H1 (cell line): ENCODE measurements around the gene POLR2C. TPM values are rescaled to one million over a fixed set of nuclear protein-coding genes. Genes with fewer than 3 reads are reported as not detected.

Experiments used
- CTCF ChIA-PET: fragments of 300-600 bp; sonication (Branson Sonifier 250); formaldehyde crosslinking; loops from one replicate; lab custom pipeline; 2021; ENCODE audit not compliant: partially characterized antibody; lab: Charles Lee
- POLR2A ChIA-PET: fragments of 300-600 bp; sonication (Branson Sonifier 250); formaldehyde crosslinking; loops from one replicate; lab custom pipeline; 2021; ENCODE audit warnings: inconsistent platforms; ENCODE audit not compliant: partially characterized antibody; lab: Charles Lee
- DNase-seq, 2 experiments: peaks; one replicate each; pipeline versions ENCODE4 v3.0.0 to v3.0.0-alpha.2; 2010 to 2022; ENCODE audit warnings: low spot score in 2 of 2, low read depth in 1 of 2, mixed read lengths in 1 of 2
- FAIRE-seq: peaks from 2 replicates; lab custom pipeline; 2011; peaks lifted over from hg19 to GRCh38; lab: Jason Lieb, UNC
- H2AFZ ChIP-seq: 2 replicates; pipeline ENCODE4 v1.8.1; 2012; ENCODE audit warnings: low read length, inconsistent platforms
- H2AK5ac ChIP-seq: 2 replicates; pipeline ENCODE4 v1.6.1; 2013; ENCODE audit warnings: low read depth, low read length
- H2BK120ac ChIP-seq: replicated peaks from 2 replicates; pipeline ENCODE3; 2013; ENCODE audit warnings: low read depth, low read length, inconsistent platforms
- H2BK12ac ChIP-seq: 2 replicates; pipeline ENCODE4 v1.6.1; 2013; ENCODE audit warnings: low read depth, low read length
- H2BK15ac ChIP-seq: 2 replicates; pipeline ENCODE4 v1.6.1; 2013; ENCODE audit warnings: low read length
- H2BK20ac ChIP-seq: 2 replicates; pipeline ENCODE4 v1.6.1; 2013; ENCODE audit warnings: low read length
- H2BK5ac ChIP-seq: 2 replicates; pipeline ENCODE4 v1.6.1; 2013; ENCODE audit warnings: low read depth, low read length
- H3K14ac ChIP-seq: 2 replicates; pipeline ENCODE4 v1.6.1; 2013; ENCODE audit warnings: inconsistent platforms; ENCODE audit not compliant: insufficient read length
- H3K18ac ChIP-seq: 2 replicates; pipeline ENCODE4 v1.6.1; 2013; ENCODE audit warnings: low read length; ENCODE audit errors: extremely low read depth
- H3K23ac ChIP-seq: 2 replicates; pipeline ENCODE4 v1.6.1; 2013; ENCODE audit warnings: inconsistent platforms; ENCODE audit not compliant: insufficient read length
- H3K23me2 ChIP-seq: 2 replicates; pipeline ENCODE4 v1.6.1; 2013; ENCODE audit warnings: low read depth, low read length
- H3K27ac ChIP-seq: 2 replicates; pipeline ENCODE4 v1.6.1; 2011; ENCODE audit warnings: low read depth, low read length, inconsistent platforms
- H3K27me3 ChIP-seq, 4 experiments: replicated peaks in 1 of 4; 1 replicate in 1 of 4; 2 replicates in 3 of 4; pipeline versions ENCODE4 v1.6.1 to v1.8.1; 2011 to 2013; ENCODE audit warnings: low read length in 3 of 4, mild to moderate bottlenecking in 3 of 4, inconsistent platforms in 2 of 4, mixed read lengths in 2 of 4, moderate library complexity in 1 of 4; ENCODE audit not compliant: control insufficient read depth in 3 of 4, insufficient read depth in 3 of 4; ENCODE audit errors: extremely low read depth in 1 of 4
- H3K36me3 ChIP-seq, 4 experiments: 2 replicates each; pipeline versions ENCODE4 v1.6.1 to v1.8.1; 2011 to 2013; ENCODE audit warnings: mild to moderate bottlenecking in 4 of 4, low read length in 3 of 4, moderate library complexity in 2 of 4, control low read depth in 1 of 4, inconsistent platforms in 1 of 4; ENCODE audit not compliant: insufficient read depth in 4 of 4, control insufficient read depth in 2 of 4
- H3K4ac ChIP-seq: replicated peaks from 2 replicates; pipeline ENCODE3; 2013; ENCODE audit warnings: low read length, low read depth, mixed read lengths, inconsistent platforms; ENCODE audit not compliant: insufficient read length
- H3K4me1 ChIP-seq, 4 experiments: replicated peaks in 1 of 4; 1 replicate in 1 of 4; 2 replicates in 3 of 4; pipeline versions ENCODE4 v1.6.1 to v1.8.1; 2011 to 2013; ENCODE audit warnings: low read length in 3 of 4, inconsistent platforms in 2 of 4, mixed read lengths in 1 of 4; ENCODE audit not compliant: insufficient read depth in 4 of 4, control insufficient read depth in 3 of 4
- H3K4me2 ChIP-seq, 2 experiments: 2 replicates each; pipeline versions ENCODE4 v1.6.1 to v1.8.1; 2011 to 2013; ENCODE audit warnings: low read depth in 2 of 2, low read length in 2 of 2, control low read depth in 1 of 2, inconsistent platforms in 1 of 2, mild to moderate bottlenecking in 1 of 2; ENCODE audit not compliant: insufficient read depth in 1 of 2
- H3K4me3 ChIP-seq, 4 experiments: fragments of 200-600, 300-600 bp in 1 of 4; sonication (generic), shearing (Covaris generic), sonication (Bioruptor Twin) in 1 of 4; 2 replicates each; pipeline versions ENCODE4 v1.5.1 to v1.8.1; 2011 to 2016; ENCODE audit warnings: low read length in 4 of 4, low read depth in 3 of 4, control low read depth in 2 of 4, inconsistent platforms in 2 of 4, mild to moderate bottlenecking in 2 of 4, mixed read lengths in 1 of 4, moderate library complexity in 1 of 4; ENCODE audit not compliant: insufficient read depth in 2 of 4; ENCODE audit errors: extremely low read depth in 1 of 4
- H3K56ac ChIP-seq: replicated peaks from 2 replicates; pipeline ENCODE3; 2013; ENCODE audit warnings: low read depth, mild to moderate bottlenecking, mixed read lengths, low read length, inconsistent platforms; ENCODE audit not compliant: insufficient read length
- H3K79me1 ChIP-seq: 2 replicates; pipeline ENCODE4 v1.6.1; 2013; ENCODE audit warnings: low read depth, low read length, control low read depth
- H3K79me2 ChIP-seq, 2 experiments: 2 replicates each; pipeline versions ENCODE4 v1.6.1 to v1.8.1; 2012 to 2013; ENCODE audit warnings: low read length in 2 of 2, mild to moderate bottlenecking in 2 of 2, inconsistent platforms in 1 of 2; ENCODE audit not compliant: insufficient read depth in 2 of 2, control insufficient read depth in 1 of 2
- H3K9ac ChIP-seq, 4 experiments: replicated peaks in 1 of 4; 1 replicate in 1 of 4; 2 replicates in 3 of 4; pipeline versions ENCODE4 v1.6.1 to v1.8.1; 2011 to 2013; ENCODE audit warnings: low read depth in 3 of 4, low read length in 3 of 4, control low read depth in 2 of 4, mild to moderate bottlenecking in 2 of 4, moderate library complexity in 2 of 4, inconsistent platforms in 1 of 4; ENCODE audit errors: extremely low read depth in 1 of 4
- H3K9me3 ChIP-seq, 2 experiments: 2 replicates each; pipeline versions ENCODE4 v1.6.1 to v1.8.1; 2012 to 2013; ENCODE audit warnings: mild to moderate bottlenecking in 2 of 2, moderate library complexity in 2 of 2, control low read depth in 1 of 2, inconsistent platforms in 1 of 2, low read depth in 1 of 2, low read length in 1 of 2, mixed read lengths in 1 of 2; ENCODE audit not compliant: insufficient read depth in 2 of 2
- H4K20me1 ChIP-seq, 2 experiments: replicated peaks in 1 of 2; 2 replicates each; pipeline versions ENCODE3 to v1.8.1; 2011 to 2013; ENCODE audit warnings: inconsistent platforms in 2 of 2, low read length in 2 of 2, mild to moderate bottlenecking in 1 of 2; ENCODE audit not compliant: insufficient read depth in 2 of 2, control insufficient read depth in 1 of 2
- H4K5ac ChIP-seq: 2 replicates; pipeline ENCODE4 v1.6.1; 2013; ENCODE audit warnings: low read length, low read depth, mixed read lengths, inconsistent platforms; ENCODE audit not compliant: insufficient read length
- H4K8ac ChIP-seq: 2 replicates; pipeline ENCODE4 v1.8.0; 2013; ENCODE audit warnings: mild to moderate bottlenecking, moderate library complexity, low read length, inconsistent platforms; ENCODE audit not compliant: insufficient read depth; ENCODE audit errors: extremely low read depth
- H4K91ac ChIP-seq: replicated peaks from 2 replicates; pipeline ENCODE3; 2013; ENCODE audit warnings: low read length, mixed read lengths, inconsistent platforms; ENCODE audit not compliant: insufficient read length
- CBX8 ChIP-seq: fragments of 300-800, 300-1000 bp; sonication (generic); IDR thresholded peaks from 2 replicates; pipeline ENCODE4 v1.7.1; 2016; ENCODE audit warnings: low read depth, low read length, borderline replicate concordance
- CHD1 ChIP-seq: IDR thresholded peaks from 2 replicates; pipeline ENCODE4 v1.6.1; 2012; ENCODE audit warnings: low read depth, low read length, improper control_type of control experiment
- GTF2F1 ChIP-seq: IDR thresholded peaks from 2 replicates; pipeline ENCODE4 v1.6.1; 2012; ENCODE audit warnings: low read depth, low read length, improper control_type of control experiment, borderline replicate concordance
- KDM4A ChIP-seq: IDR thresholded peaks from one replicate; pipeline ENCODE4 v1.7.1; 2012; ENCODE audit warnings: low read depth, mild to moderate bottlenecking, moderate library complexity, low read length, inconsistent platforms; ENCODE audit not compliant: severe bottlenecking
- MAX ChIP-seq: IDR thresholded peaks from 2 replicates; pipeline ENCODE4 v1.6.1; 2012; ENCODE audit warnings: inconsistent platforms
- NRF1 ChIP-seq: IDR thresholded peaks from 2 replicates; pipeline ENCODE4 v1.6.1; 2011; ENCODE audit warnings: mild to moderate bottlenecking, low read depth, low read length, improper control_type of control experiment
- RAD21 ChIP-seq, 2 experiments: IDR thresholded peaks in 1 of 2; conservative IDR thresholded peaks in 1 of 2; 2 replicates each; pipeline ENCODE4 v1.6.1; 2011; ENCODE audit warnings: low read depth in 2 of 2, low read length in 2 of 2, improper control_type of control experiment in 1 of 2, inconsistent platforms in 1 of 2, mild to moderate bottlenecking in 1 of 2, moderate library complexity in 1 of 2
- SIN3A ChIP-seq, 2 experiments: IDR thresholded peaks in 1 of 2; conservative IDR thresholded peaks in 1 of 2; 2 replicates each; pipeline ENCODE4 v1.6.1; 2011 to 2012; ENCODE audit warnings: low read length in 2 of 2, improper control_type of control experiment in 1 of 2, low read depth in 1 of 2, mild to moderate bottlenecking in 1 of 2
- SIX5 ChIP-seq: IDR thresholded peaks from 2 replicates; pipeline ENCODE4 v1.6.1; 2011; ENCODE audit warnings: mild to moderate bottlenecking, low read depth, low read length
- TBP ChIP-seq: IDR thresholded peaks from 2 replicates; pipeline ENCODE4 v1.6.1; 2011; ENCODE audit warnings: low read depth, low read length, improper control_type of control experiment
- WGBS, 2 experiments: shearing (Covaris generic) in 1 of 2; methylation state at CpG; one replicate each; pipeline versions ENCODE4 v1.1.6 to v1.1.7; 2013 to 2015; ENCODE audit warnings: low lambda C conversion rate in 2 of 2, mixed read lengths in 2 of 2, inconsistent platforms in 1 of 2, low coverage in 1 of 2, missing lambda C conversion rate in 1 of 2; ENCODE audit not compliant: insufficient replicate concordance in 2 of 2, insufficient coverage in 1 of 2, insufficient read length in 1 of 2; ENCODE audit errors: extremely low coverage in 1 of 2, missing lambda C conversion rate in 1 of 2; 5-methylcytosine and 5-hydroxymethylcytosine counted together
- polyA plus RNA-seq, 7 experiments: library from polyadenylated mRNA; depleted of rRNA in 3 of 7; stranded (reverse) in 5 of 7; unstranded in 2 of 7; fragments of >200 nt in 5 of 7; fragments of 200-250 nt in 2 of 7; gene quantifications; 1 replicate in 5 of 7; 2 replicates in 1 of 7; 4 replicates in 1 of 7; pipeline versions ENCODE4 v1.2.1 to v1.2.3, GENCODE V29; 2011 to 2013; ENCODE audit warnings: missing spikeins in 2 of 7, mixed read lengths in 2 of 7
- total RNA-seq: library from RNA; stranded (reverse); fragmentation: NEBNext Ultra II Directional; extraction: Animal tissue kit (Norgen Biotek cat#: 25700); gene quantifications from 2 replicates; pipeline ENCODE4 v1.2.1, GENCODE V29; 2021

Gene POLR2C
- total and polyA plus RNA-seq, 2 of the 8 experiments (the other 6 are each of a cell fraction or from before 2014, with no cell fraction given) = 72.5 to 132 TPM

GRCh38 chr16:57471852-57472664 is 9.6 kb downstream of the POLR2C start:
- DNase-seq (peak in 1 of 2 experiments; percentile 60), FAIRE-seq (no peak)
- H3K23me2 ChIP-seq = no peaks in the 10 kb centered on the region; the same call in 1 of the 2 replicates
- peak overlapping the region in 2 of 4 experiments; percentile 1 to 14; a peak in 2 of 8 replicates for H3K4me3 ChIP-seq
- H3K23ac ChIP-seq = no peak overlapping the region
- peak overlapping the region; percentile 38; the same call in 1 of the 2 replicates for H3K27ac ChIP-seq
- peak overlapping the region; percentile 94 for H2BK5ac ChIP-seq
- peak overlapping the region; percentile 39 for H4K5ac ChIP-seq
- H3K14ac ChIP-seq = no peak overlapping the region
- H3K36me3 ChIP-seq = peaks cover 16 to 54% (median 33%) of the 10 kb centered on the region in 4 experiments
- peak overlapping the region; percentile 17 for H3K4ac ChIP-seq
- no peak overlapping the region for H2AK5ac ChIP-seq
- peak overlapping the region; percentile 14; the same call in 1 of the 2 replicates for H3K18ac ChIP-seq
- H3K4me2 ChIP-seq = peak overlapping the region; percentile 15 to 53
- H3K4me1 ChIP-seq = peaks cover 10 to 42% (median 33%) of the 10 kb centered on the region in 4 experiments
- 35% methylated on average over 10 of the region's 10 CpGs; no CpG with 5 or more reads in 1 of the 2 experiments for WGBS, 2 experiments
- H2BK15ac ChIP-seq = no peak overlapping the region
- H2BK12ac ChIP-seq = 0 out of 2 replicates have a peak overlapping the region, but pooled peaks have one; percentile 56
- no peaks in the 10 kb centered on the region for H3K27me3 ChIP-seq
- no peak overlapping the region; a peak in 1 of 7 replicates for H3K9ac ChIP-seq
- H3K79me1 ChIP-seq = 0 out of 2 replicates have a peak, but pooled peaks cover 2% of the 10 kb centered on the region
- no peak overlapping the region for H2BK20ac ChIP-seq
- ChIA-PET CTCF (interaction anchor here (0.8 to 15.0 kb wide), 4 partner anchors 10 to 54 kb away, joined by 4 to 210 read pairs (median 77); partner anchors contain the start of gene POLR2C), POLR2A (interaction anchor here (1.2 to 10.3 kb wide), 10 partner anchors 9 to 65 kb away, joined by 3 to 67 read pairs (median 6); partner anchors contain the start of genes CCDC102A, CIAPIN1, COQ9 and DOK4)
- H4K8ac ChIP-seq = peak overlapping the region; percentile 3; the same call in 1 of the 2 replicates
- no peak overlapping the region for H4K91ac ChIP-seq
- no peaks in the 10 kb centered on the region for H3K79me2 ChIP-seq
- H2AFZ ChIP-seq = no peak overlapping the region
- H3K9me3 ChIP-seq = no peaks in the 10 kb centered on the region
- H3K56ac ChIP-seq = peak overlapping the region; percentile 70
- peaks cover 2 to 3% of the 10 kb centered on the region in 2 experiments for H4K20me1 ChIP-seq
- no peak overlapping the region for H2BK120ac ChIP-seq
- TF ChIP-seq KDM4A (no peak), RAD21 (IDR thresholded peaks at IDR 0.05 in 1 of 2, conservative IDR thresholded peaks at IDR 0.05 in 1 of 2; ENCODE audit: low read depth in 2 of 2, low read length in 2 of 2) (no peak), SIN3A (conservative IDR thresholded peaks at IDR 0.05 in 1 of 2, IDR thresholded peaks at IDR 0.05 in 1 of 2; ENCODE audit: low read depth in 1 of 2, low read length in 2 of 2) (no peak), TBP (no peak), NRF1 (no peak), CHD1 (no peak), MAX (0 out of 2 replicates have a peak, but pooled peaks have one; percentile 14), SIX5 (no peak), CBX8 (no peak), GTF2F1 (no peak)
